ENCODE results near the gene ARRB1. TPM values are rescaled to one million over a fixed set of nuclear protein-coding genes. Genes with fewer than 3 reads are reported as not detected.
A peak's percentile ranks its signal among the peaks of the same experiment; 100 is the strongest.

Gene ARRB1
- total RNA-seq, 2 donors from 2014 or later = 41.7 to 128 TPM

GRCh38 chr11:75214843-75215242 lies 136.6 kb downstream of the ARRB1 start:
- Mint-ChIP-seq H3K9me3 (no peaks in the 10 kb centered on the region), H3K36me3 (ENCODE audit: low read depth) (no peaks in the 10 kb centered on the region), H3K27ac (no peak overlapping the region), H3K4me3 (no peak overlapping the region), H3K4me1 (no peaks in the 10 kb centered on the region), H3K27me3 (ENCODE audit: insufficient read depth) (peaks cover 46% of the 10 kb centered on the region)
- Histone ChIP-seq H3K36me3 (ENCODE audit: control insufficient read depth, insufficient read depth, low read length) (no peaks in the 10 kb centered on the region), H3K4me1 (ENCODE audit: control insufficient read depth, insufficient read depth, low read length) (no peaks in the 10 kb centered on the region), H3K9me3 (ENCODE audit: control insufficient read depth, low read length) (no peaks in the 10 kb centered on the region), H3K27ac (ENCODE audit: low read depth, low read length) (no peak overlapping the region), H3K27me3 (ENCODE audit: control insufficient read depth, insufficient read depth, low read length, poor library complexity, severe bottlenecking) (peaks cover 55% of the 10 kb centered on the region), H3K4me3 (ENCODE audit: low read length) (no peak overlapping the region), H3K9ac (ENCODE audit: extremely low read depth, low read length, poor library complexity, severe bottlenecking) (no peak overlapping the region)
- TF ChIP-seq CTCF (conservative IDR thresholded peaks at IDR 0.05) = no peak
- DNase-seq = no peak

GRCh38 chr11:75214411-75214821 lies 137.0 kb downstream of the ARRB1 start:
- Mint-ChIP-seq H3K4me3 (no peak overlapping the region), H3K27me3 (ENCODE audit: insufficient read depth) (peaks cover 46% of the 10 kb centered on the region), H3K27ac (no peak overlapping the region), H3K9me3 (no peaks in the 10 kb centered on the region), H3K4me1 (no peaks in the 10 kb centered on the region), H3K36me3 (ENCODE audit: low read depth) (no peaks in the 10 kb centered on the region)
- Histone ChIP-seq H3K27ac (ENCODE audit: low read depth, low read length) (no peak overlapping the region), H3K36me3 (ENCODE audit: control insufficient read depth, insufficient read depth, low read length) (no peaks in the 10 kb centered on the region), H3K9ac (ENCODE audit: extremely low read depth, low read length, poor library complexity, severe bottlenecking) (no peak overlapping the region), H3K4me1 (ENCODE audit: control insufficient read depth, insufficient read depth, low read length) (no peaks in the 10 kb centered on the region), H3K27me3 (ENCODE audit: control insufficient read depth, insufficient read depth, low read length, poor library complexity, severe bottlenecking) (peaks cover 59% of the 10 kb centered on the region), H3K4me3 (ENCODE audit: low read length) (no peak overlapping the region), H3K9me3 (ENCODE audit: control insufficient read depth, low read length) (no peaks in the 10 kb centered on the region)
- 0 to 3% methylated on average over 1 to 8 of the region's 8 CpGs for WGBS, 2 experiments (ENCODE audit: insufficient coverage in 1 of 2, insufficient read length in 1 of 2)
- peak; percentile 79 for TF ChIP-seq CTCF (conservative IDR thresholded peaks at IDR 0.05)
- DNase-seq = peak; percentile 99

Small RNA genes lying within 50 kb of the gene (microRNA-seq; reads per million reads assigned to microRNA genes)
- gene MIR326 (ENCODE audit: borderline microRNAs expressed) = 3.1 reads per million, percentile 22 among the genes with 10 or more reads in this experiment

Other genes starting within 250 kb of the ARRB1 start
- 1 to 10 TPM; 1.1 to 1.9 TPM for gene SLCO2B1, start 200.6 kb downstream of the ARRB1 start, total RNA-seq
- gene TPBGL, start 110.9 kb downstream of the ARRB1 start, total RNA-seq = under 1 TPM in 1 of 2 donors, not detected in 1; 0.13 TPM
- 1,000 to 10,000 TPM; 2,923 to 3,877 TPM for gene RPS3, start 47.9 kb upstream of the ARRB1 start, total RNA-seq
- under 1 TPM in 1 of 2 donors, not detected in 1; 0.48 TPM for gene KLHL35, start 81.5 kb upstream of the ARRB1 start, total RNA-seq
- gene GDPD5, start 174.3 kb upstream of the ARRB1 start, total RNA-seq = 1 to 10 TPM; 3.0 to 8.6 TPM
- gene SERPINH1, start 210.6 kb upstream of the ARRB1 start, total RNA-seq = 100 to 1,000 TPM; 414 to 454 TPM

All from endodermal cell (in vitro differentiated cells).